Measurements from ENCODE around the gene KCNK5. TPM values are rescaled to one million over a fixed set of nuclear protein-coding genes. Genes with fewer than 3 reads are reported as not detected.

KCNK5 gene
- total RNA-seq, 2 experiments from 2014 or later: 4.2 to 4.8 TPM

- no peaks in the 10 kb centered on the region for H3K9me3 Mint-ChIP-seq
- peaks cover 5% of the 10 kb centered on the region for H3K4me1 Mint-ChIP-seq
- H3K27me3 Mint-ChIP-seq: peaks cover 6% of the 10 kb centered on the region
- ChIA-PET POLR2A (no interaction called here), CTCF (no interaction called here)
- no peak overlapping the region for H3K27ac Mint-ChIP-seq
- DNase-seq: no peak
- H3K4me3 Mint-ChIP-seq: no peak overlapping the region
- H3K36me3 Mint-ChIP-seq (ENCODE audit: low read depth): no peaks in the 10 kb centered on the region
These were observed 84.6 kb downstream of the KCNK5 start for GRCh38 chr6:39144481-39145173.

- ChIA-PET POLR2A (no interaction called here), CTCF (no interaction called here)
- Mint-ChIP-seq H3K36me3 (ENCODE audit: low read depth) (no peaks in the 10 kb centered on the region), H3K4me3 (no peak overlapping the region), H3K27me3 (peaks cover 3% of the 10 kb centered on the region), H3K4me1 (peaks cover 5% of the 10 kb centered on the region), H3K9me3 (no peaks in the 10 kb centered on the region), H3K27ac (no peak overlapping the region)
- DNase-seq: no peak
These were observed 85.9 kb downstream of the KCNK5 start for GRCh38 chr6:39143238-39143930.

DNA sequence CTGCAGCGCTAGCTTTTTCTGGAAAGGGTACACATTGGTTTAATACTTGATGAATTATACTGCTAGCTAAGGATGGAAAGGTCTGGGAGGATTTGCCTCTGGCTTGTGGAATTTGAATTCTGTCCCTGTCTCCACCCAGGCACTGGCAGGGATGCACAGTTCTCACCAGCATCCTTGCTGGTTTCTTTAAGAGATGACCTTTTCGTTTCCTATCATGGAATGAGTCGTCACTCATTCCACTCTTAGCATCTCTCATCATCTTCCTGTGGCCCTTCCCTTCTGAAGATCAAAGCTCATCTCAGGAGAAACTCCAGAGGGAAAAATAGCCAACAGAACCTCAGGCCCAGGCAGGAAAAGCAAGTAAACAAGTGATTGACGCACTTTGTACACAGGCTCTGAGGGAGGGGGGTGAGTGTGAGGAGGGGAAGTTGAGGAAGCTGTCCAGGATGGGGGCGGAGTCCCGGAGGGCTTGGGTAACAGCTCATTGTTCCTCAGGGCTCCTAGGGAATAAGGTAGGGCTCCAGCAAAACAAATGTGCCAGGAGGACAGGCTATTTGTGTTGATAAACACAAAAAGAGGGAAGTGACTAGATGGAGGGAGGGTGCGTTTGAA, 88.6 kb downstream of the KCNK5 start:
- CTCF ChIA-PET: interaction anchor here (1.0 kb wide), 1 partner anchor 10 kb away, joined by 3 read pairs; no protein-coding TSS in a partner anchor
- Mint-ChIP-seq H3K36me3 (ENCODE audit: low read depth) (no peaks in the 10 kb centered on the region), H3K4me1 (no peaks in the 10 kb centered on the region), H3K4me3 (no peak overlapping the region), H3K9me3 (peaks cover 2% of the 10 kb centered on the region), H3K27me3 (peaks cover 6% of the 10 kb centered on the region), H3K27ac (no peak overlapping the region)
- no peak for DNase-seq
- POLR2A ChIA-PET: no interaction called here

Other genes starting within 250 kb of the KCNK5 start
- not detected for gene GLP1R, start 180.7 kb downstream of the KCNK5 start, total RNA-seq
- gene SAYSD1, start 114.3 kb downstream of the KCNK5 start, total RNA-seq: 10 to 100 TPM; 14.3 to 15.1 TPM
- gene KCNK17, start 84.9 kb upstream of the KCNK5 start, total RNA-seq: not detected
- gene KCNK16, start 93.2 kb upstream of the KCNK5 start, total RNA-seq: not detected